BJ (cell line): ENCODE data around the gene PIR. TPM values are rescaled to one million over a fixed set of nuclear protein-coding genes. Genes with fewer than 3 reads are reported as not detected.

Experiments used
- CTCF ChIA-PET: fragments of 350-600 bp; formaldehyde crosslinking; extraction: SDS; loops from one replicate; lab custom pipeline; 2021; ENCODE audit warnings: antibody characterized with exemption, inconsistent platforms; lab: Yijun Ruan, JAX
- POLR2A ChIA-PET: fragments of 300-600 bp; sonication (Branson Sonifier 250); formaldehyde crosslinking; extraction: SDS; loops from one replicate; lab custom pipeline; 2021; ENCODE audit warnings: antibody characterized with exemption; lab: Charles Lee
- DNase-seq: peaks from one replicate; pipeline ENCODE4 v3.0.0-alpha.2; 2011; ENCODE audit warnings: low read depth
- H3K27me3 ChIP-seq: 2 replicates; pipeline ENCODE4 v1.6.0; 2011; ENCODE audit warnings: low read length; ENCODE audit not compliant: control insufficient read depth, insufficient read depth
- H3K36me3 ChIP-seq: 2 replicates; pipeline ENCODE4 v1.5.1; 2011; ENCODE audit warnings: low read length; ENCODE audit not compliant: control insufficient read depth, insufficient read depth
- H3K4me3 ChIP-seq: 2 replicates; pipeline ENCODE4 v1.5.1; 2011; ENCODE audit warnings: low read depth, mild to moderate bottlenecking, control low read depth, low read length
- polyA plus RNA-seq: library from polyadenylated mRNA; depleted of rRNA; stranded (reverse); fragments of >200 nt; gene quantifications from 2 replicates; pipeline ENCODE4 v1.2.3, GENCODE V29; 2011
- TF ChIP-seq, protein P1 (sequence below): IDR thresholded peaks from 2 replicates; pipeline ENCODE4 v1.5.1; 2011; ENCODE audit warnings: low read depth, mild to moderate bottlenecking, control low read depth, inconsistent platforms, low read length, moderate library complexity; ENCODE audit not compliant: insufficient read depth

The PIR gene
- polyA plus RNA-seq, 1 experiment, result 11.7 TPM

DNA sequence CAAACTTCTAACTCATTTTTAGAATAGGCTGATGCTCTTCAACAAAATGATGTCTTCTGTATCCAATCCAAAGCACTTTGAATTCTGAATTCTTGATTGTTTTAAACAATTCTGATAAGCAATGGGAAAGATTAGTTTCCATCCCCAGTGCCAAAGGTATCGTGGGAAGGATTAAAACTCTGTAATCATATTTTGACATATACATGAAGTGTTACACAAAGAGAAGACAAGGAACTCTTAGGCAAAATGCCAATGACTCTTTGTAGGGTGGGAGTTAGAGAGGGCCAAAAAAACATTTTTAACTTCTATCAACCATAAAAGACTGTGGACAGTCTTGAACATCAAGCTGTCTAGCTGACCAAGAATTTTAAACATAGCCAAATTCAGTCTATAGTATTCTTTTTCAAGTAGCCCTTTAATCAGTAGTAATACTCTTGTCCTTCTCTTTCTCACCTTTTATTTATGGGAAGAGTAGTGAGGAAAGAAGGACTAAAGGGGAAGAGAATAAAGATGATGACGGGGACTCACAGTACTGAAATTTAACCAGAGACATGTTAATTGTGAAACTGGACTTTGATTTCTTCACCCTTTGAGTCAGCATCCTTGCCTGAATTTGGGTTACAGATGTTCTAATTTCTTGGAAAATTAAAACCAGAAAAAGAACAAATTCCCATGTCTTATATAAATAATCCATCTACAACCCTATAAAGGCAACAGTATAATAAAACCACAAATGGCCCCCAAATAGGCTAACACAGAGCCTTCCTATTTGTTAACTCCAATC is 57.1 kb downstream of the PIR start:
- ChIA-PET POLR2A (no interaction called here), CTCF (no interaction called here)
- TF ChIP-seq, protein P1, sequence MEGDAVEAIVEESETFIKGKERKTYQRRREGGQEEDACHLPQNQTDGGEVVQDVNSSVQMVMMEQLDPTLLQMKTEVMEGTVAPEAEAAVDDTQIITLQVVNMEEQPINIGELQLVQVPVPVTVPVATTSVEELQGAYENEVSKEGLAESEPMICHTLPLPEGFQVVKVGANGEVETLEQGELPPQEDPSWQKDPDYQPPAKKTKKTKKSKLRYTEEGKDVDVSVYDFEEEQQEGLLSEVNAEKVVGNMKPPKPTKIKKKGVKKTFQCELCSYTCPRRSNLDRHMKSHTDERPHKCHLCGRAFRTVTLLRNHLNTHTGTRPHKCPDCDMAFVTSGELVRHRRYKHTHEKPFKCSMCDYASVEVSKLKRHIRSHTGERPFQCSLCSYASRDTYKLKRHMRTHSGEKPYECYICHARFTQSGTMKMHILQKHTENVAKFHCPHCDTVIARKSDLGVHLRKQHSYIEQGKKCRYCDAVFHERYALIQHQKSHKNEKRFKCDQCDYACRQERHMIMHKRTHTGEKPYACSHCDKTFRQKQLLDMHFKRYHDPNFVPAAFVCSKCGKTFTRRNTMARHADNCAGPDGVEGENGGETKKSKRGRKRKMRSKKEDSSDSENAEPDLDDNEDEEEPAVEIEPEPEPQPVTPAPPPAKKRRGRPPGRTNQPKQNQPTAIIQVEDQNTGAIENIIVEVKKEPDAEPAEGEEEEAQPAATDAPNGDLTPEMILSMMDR, result no peak
- no peaks in the 10 kb centered on the region for H3K27me3 ChIP-seq
- peak; percentile 34 for DNase-seq
- no peak overlapping the region for H3K4me3 ChIP-seq
- H3K36me3 ChIP-seq, result no peaks in the 10 kb centered on the region

DNA sequence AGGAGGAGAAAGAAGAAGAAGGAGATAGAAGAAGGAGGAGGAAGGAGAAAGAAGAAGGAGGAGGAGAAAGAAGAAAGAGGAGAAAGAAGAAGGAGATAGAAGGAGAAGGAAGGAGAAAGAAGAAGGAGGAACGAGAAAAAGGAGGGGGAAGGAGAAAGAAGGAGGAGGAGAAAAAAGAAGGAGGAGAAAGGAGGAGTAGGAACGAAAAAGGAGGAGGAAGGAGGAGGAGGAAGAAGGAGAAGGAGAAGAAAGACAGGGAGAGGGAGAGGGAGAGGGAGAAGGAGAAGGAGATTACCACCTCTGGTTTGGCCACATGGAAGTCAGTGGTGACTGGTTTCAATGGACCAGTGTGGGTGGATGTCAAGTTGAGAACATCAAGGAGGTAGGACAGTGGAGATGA is 58.9 kb downstream of the PIR start:
- TF ChIP-seq, protein P1, result no peak
- Histone ChIP-seq H3K4me3 (no peak overlapping the region), H3K27me3 (no peaks in the 10 kb centered on the region), H3K36me3 (no peaks in the 10 kb centered on the region)
- POLR2A ChIA-PET, result no interaction called here
- CTCF ChIA-PET, result no interaction called here
- no peak for DNase-seq

DNA sequence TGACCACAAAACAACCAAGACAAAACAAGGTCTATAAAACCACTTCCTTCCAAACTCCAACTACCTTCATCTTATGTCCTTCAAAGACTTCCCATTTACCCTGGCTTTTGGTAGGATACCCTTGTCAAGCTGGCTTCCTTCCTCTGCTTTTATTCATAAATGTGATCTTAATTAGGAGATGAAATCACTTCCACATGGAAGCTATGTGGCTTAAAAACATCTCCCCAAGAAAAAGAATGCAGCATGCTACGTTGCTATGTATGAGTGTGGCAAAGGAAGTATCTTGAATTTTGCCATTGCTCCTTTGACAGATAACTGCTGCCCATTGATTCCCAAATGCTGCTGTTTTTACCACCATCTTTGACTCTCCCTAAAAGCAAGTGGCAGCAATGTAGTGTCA is 62.5 kb downstream of the PIR start:
- H3K27me3 ChIP-seq, result no peaks in the 10 kb centered on the region
- H3K36me3 ChIP-seq, result no peaks in the 10 kb centered on the region
- DNase-seq, result peak; percentile 15
- POLR2A ChIA-PET, result no interaction called here
- TF ChIP-seq, protein P1, result no peak
- H3K4me3 ChIP-seq, result no peak overlapping the region
- CTCF ChIA-PET, result no interaction called here

DNA sequence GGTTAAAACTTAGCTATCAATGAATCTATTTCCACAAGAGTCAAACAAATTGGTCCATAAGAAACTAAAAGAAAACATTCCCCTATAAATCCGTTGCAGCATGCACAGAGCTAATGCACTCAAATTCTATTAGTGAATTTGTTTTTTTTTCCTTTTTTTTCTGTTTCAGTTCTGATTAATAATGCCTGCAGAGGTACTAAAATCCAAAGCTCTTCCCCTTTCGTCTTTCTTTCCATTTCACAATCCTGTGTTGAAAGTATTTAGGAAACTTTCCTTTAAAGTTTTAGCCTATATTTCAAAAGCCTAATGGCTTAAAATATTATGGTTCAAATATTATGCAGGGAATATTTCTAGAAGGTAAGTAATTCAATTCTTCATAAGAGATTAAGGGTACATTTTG is 63.1 kb downstream of the PIR start:
- no peak for DNase-seq
- Histone ChIP-seq H3K27me3 (no peaks in the 10 kb centered on the region), H3K36me3 (no peaks in the 10 kb centered on the region), H3K4me3 (no peak overlapping the region)
- ChIA-PET CTCF (no interaction called here), POLR2A (no interaction called here)
- TF ChIP-seq, protein P1, result no peak

DNA sequence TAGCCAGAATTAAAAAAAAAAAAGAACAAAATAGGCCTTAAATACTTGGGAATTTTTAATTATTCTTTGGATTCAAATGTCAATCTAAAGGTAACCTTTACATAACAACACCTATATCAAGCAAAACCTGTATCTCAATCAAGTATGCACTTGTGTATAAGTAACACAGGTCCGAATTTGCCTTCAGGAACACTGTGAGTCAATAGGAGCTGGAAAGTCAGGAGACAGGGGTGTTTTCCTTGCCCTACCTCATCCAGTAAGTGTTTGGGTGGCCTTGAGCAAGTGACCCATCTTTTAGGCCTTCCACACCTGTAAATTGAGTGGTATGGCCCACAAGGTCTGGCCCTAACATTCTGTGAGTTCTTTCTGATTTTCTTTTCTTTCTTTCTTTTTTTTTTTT is 68.1 kb downstream of the PIR start:
- H3K27me3 ChIP-seq, result no peaks in the 10 kb centered on the region
- TF ChIP-seq, protein P1, result no peak
- no peak for DNase-seq
- H3K36me3 ChIP-seq, result no peaks in the 10 kb centered on the region
- no peak overlapping the region for H3K4me3 ChIP-seq
- CTCF ChIA-PET, result no interaction called here
- POLR2A ChIA-PET, result no interaction called here
